Smooth muscle cell (in vitro differentiated cells): Measurements from ENCODE around the gene PAK4. TPM values are rescaled to one million over a fixed set of nuclear protein-coding genes. Genes with fewer than 3 reads are reported as not detected.

ENCODE experiments used
- DNase-seq: peaks from one replicate; lab custom pipeline; 2025; ENCODE audit not compliant: unreplicated experiment; lab: John Stamatoyannopoulos, UW
- H2AFZ ChIP-seq: fragments of 200-600 bp; sonication (generic); 2 replicates; pipeline ENCODE4 v1.6.0; 2016; ENCODE audit warnings: antibody characterized with exemption, low read depth, mild to moderate bottlenecking
- H3F3A ChIP-seq: fragments of 200-600 bp; sonication (generic); 2 replicates; pipeline ENCODE4 v1.6.0; 2017; ENCODE audit warnings: antibody characterized with exemption, low read depth
- H3K27ac ChIP-seq: fragments of 200-600 bp; sonication (generic); 2 replicates; pipeline ENCODE4 v1.5.1; 2016; ENCODE audit warnings: low read depth, mild to moderate bottlenecking
- H3K27me3 ChIP-seq: fragments of 200-600 bp; sonication (generic); 2 replicates; pipeline ENCODE4 v1.6.1; 2016; ENCODE audit warnings: low read depth, mild to moderate bottlenecking
- H3K36me3 ChIP-seq: fragments of 200-600 bp; sonication (generic); 2 replicates; pipeline ENCODE4 v1.5.1; 2016; ENCODE audit warnings: low read depth
- H3K4me1 ChIP-seq: fragments of 200-600 bp; sonication (generic); 2 replicates; pipeline ENCODE4 v1.5.1; 2016; ENCODE audit warnings: low read depth
- H3K4me2 ChIP-seq: fragments of 200-600 bp; sonication (generic); 2 replicates; pipeline ENCODE4 v1.6.0; 2016; ENCODE audit warnings: mild to moderate bottlenecking
- H3K4me3 ChIP-seq: fragments of 200-600 bp; sonication (generic); 2 replicates; pipeline ENCODE4 v1.5.1; 2016; ENCODE audit warnings: mild to moderate bottlenecking
- H3K79me2 ChIP-seq: fragments of 200-600 bp; sonication (generic); 2 replicates; pipeline ENCODE4 v1.6.0; 2016; ENCODE audit warnings: low read depth, mild to moderate bottlenecking
- H3K9ac ChIP-seq: fragments of 200-600 bp; sonication (generic); 2 replicates; pipeline ENCODE4 v1.6.0; 2016; ENCODE audit warnings: low read depth
- H3K9me3 ChIP-seq: fragments of 200-600 bp; sonication (generic); replicated peaks from 2 replicates; pipeline ENCODE4 v1.5.1; 2016; ENCODE audit warnings: low read depth
- H4K20me1 ChIP-seq: fragments of 200-600 bp; sonication (generic); 2 replicates; pipeline ENCODE4 v1.6.0; 2016; ENCODE audit warnings: low read depth
- WGBS: methylation state at CpG from one replicate; pipeline ENCODE4 v1.1.7; 2016; ENCODE audit warnings: low lambda C conversion rate; 5-methylcytosine and 5-hydroxymethylcytosine counted together
- polyA plus RNA-seq: library from polyadenylated mRNA; unstranded; fragments of >200 nt; fragmentation: Nextera tagmentation; extraction: Ambion mirVana; gene quantifications from 2 replicates; pipeline ENCODE4 v1.2.1, GENCODE V29; 2016
- total RNA-seq: library from RNA; depleted of rRNA; stranded (reverse); fragments of >200 nt; gene quantifications from 2 replicates; pipeline ENCODE4 v1.2.3, GENCODE V29; 2014
- TF ChIP-seq, protein P1 (sequence below): fragments of 200-600 bp; sonication (generic); IDR thresholded peaks from 2 replicates; pipeline ENCODE4 v1.5.1; 2017; ENCODE audit warnings: borderline replicate concordance, mild to moderate bottlenecking, antibody characterized with exemption; ENCODE audit not compliant: insufficient read depth, poor library complexity, severe bottlenecking

The PAK4 gene
- total and polyA plus RNA-seq, 2 experiments from 2014 or later, result 11.8 to 19.1 TPM

DNA sequence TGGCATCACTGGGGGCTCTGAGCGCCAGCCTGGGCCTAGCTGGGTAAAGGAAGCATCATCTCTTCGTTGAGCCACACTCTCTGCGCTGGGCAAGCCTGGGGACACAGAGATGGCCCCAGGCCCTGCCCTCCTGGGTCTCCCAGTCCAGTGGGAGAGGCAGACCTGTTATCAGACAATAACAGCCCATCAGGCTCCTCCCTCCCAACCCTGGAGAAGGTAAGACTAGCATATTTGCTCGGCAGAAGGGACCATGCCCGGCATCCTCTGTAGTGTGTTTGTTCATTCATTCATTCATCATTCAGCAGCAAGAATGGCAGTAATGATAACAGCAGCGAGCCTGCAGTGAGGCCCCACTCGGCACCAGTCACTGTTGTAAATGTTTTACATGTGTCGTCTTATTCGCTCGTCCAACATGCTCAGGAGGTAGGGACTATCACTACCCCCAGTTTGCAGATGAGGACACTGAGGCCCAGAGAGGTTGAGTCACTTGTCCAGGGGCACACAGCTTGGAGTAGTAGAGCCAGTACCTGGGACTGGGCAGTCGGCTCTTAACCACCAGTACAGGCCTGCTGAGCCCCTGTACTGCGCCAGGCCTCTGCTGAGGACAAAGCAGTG, 33.2 kb downstream of the PAK4 start:
- Histone ChIP-seq H3K27me3 (no peaks in the 10 kb centered on the region), H3K4me1 (peaks cover 16% of the 10 kb centered on the region), H3K79me2 (peaks cover 50% of the 10 kb centered on the region), H3K9me3 (no peaks in the 10 kb centered on the region), H3K4me2 (peak overlapping the region; percentile 79), H3K27ac (no peak overlapping the region), H4K20me1 (peaks cover 96% of the 10 kb centered on the region), H3K4me3 (no peak overlapping the region), H3K9ac (no peak overlapping the region), H2AFZ (no peak overlapping the region), H3F3A (peaks cover 7% of the 10 kb centered on the region), H3K36me3 (no peaks in the 10 kb centered on the region)
- no peak for DNase-seq
- TF ChIP-seq, protein P1, sequence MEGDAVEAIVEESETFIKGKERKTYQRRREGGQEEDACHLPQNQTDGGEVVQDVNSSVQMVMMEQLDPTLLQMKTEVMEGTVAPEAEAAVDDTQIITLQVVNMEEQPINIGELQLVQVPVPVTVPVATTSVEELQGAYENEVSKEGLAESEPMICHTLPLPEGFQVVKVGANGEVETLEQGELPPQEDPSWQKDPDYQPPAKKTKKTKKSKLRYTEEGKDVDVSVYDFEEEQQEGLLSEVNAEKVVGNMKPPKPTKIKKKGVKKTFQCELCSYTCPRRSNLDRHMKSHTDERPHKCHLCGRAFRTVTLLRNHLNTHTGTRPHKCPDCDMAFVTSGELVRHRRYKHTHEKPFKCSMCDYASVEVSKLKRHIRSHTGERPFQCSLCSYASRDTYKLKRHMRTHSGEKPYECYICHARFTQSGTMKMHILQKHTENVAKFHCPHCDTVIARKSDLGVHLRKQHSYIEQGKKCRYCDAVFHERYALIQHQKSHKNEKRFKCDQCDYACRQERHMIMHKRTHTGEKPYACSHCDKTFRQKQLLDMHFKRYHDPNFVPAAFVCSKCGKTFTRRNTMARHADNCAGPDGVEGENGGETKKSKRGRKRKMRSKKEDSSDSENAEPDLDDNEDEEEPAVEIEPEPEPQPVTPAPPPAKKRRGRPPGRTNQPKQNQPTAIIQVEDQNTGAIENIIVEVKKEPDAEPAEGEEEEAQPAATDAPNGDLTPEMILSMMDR, result no peak
- 80% methylated on average over 12 of the region's 12 CpGs for WGBS

DNA sequence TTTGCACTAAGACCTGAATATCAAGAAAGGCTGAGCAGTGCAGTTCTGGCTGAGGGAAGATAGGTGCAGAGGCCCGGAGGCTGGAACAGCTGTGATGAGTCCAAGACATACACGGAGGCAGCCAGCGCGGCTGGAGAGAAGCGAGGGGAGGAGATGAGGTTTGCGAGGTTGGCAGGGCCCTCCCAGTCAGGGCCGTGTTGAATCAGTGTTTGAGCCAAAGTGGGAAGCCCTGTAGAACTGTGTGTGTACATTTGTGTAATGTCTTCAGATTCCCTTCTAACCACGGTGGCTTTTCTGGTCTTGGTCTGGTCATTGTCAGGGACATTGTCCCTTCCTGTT, 34.9 kb downstream of the PAK4 start:
- Histone ChIP-seq H3K9me3 (no peaks in the 10 kb centered on the region), H2AFZ (no peak overlapping the region), H3K4me1 (peaks cover 6% of the 10 kb centered on the region), H3K27me3 (no peaks in the 10 kb centered on the region), H3K36me3 (no peaks in the 10 kb centered on the region), H3K4me3 (no peak overlapping the region), H3F3A (peaks cover 7% of the 10 kb centered on the region), H3K4me2 (peak overlapping the region; percentile 40), H3K9ac (no peak overlapping the region), H3K27ac (peak overlapping the region; percentile 63), H3K79me2 (peaks cover 51% of the 10 kb centered on the region), H4K20me1 (peaks cover 94% of the 10 kb centered on the region)
- 3% methylated on average over 8 of the region's 8 CpGs for WGBS
- TF ChIP-seq, protein P1, result no peak
- DNase-seq, result peak; percentile 11

DNA sequence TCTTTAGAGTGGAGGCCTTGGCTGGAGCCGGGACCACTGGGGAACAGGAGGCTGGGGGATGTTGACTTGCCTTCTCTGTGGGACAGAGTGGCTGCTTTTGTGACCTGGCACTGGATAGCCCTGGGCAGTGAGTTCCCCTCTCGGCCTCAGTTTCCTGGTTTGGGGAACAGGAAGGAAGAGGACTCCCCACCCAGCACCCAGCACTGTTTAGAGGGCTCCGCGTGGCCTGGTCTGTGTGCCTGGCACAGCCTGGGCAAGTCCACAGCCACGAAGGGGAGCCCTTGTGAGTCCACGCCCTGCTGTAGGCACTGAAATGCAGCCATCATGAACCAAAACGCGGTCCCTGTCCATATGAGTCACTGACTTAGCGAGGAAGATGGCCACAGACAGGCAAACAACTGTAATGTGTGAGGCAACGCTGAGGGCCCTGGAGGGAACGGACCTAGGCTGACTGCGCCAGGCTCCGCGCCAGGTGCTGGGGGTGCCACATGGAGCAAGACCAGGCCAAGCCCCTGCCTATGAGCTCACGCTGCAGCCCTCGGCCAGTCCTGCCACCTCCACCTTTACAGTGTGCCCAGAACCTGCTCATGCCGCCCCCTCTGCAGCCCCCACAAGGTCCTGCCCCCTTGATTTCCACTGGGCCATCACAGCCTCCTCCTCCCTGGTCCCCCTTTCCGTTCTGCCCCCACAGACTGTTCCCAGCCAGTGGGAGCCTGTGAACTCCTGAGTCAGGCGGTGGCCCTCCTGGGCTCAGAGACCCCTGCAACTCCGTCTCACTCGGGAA, 35.5 kb downstream of the PAK4 start:
- H3K4me1 ChIP-seq, result peaks cover 6% of the 10 kb centered on the region
- H3K4me3 ChIP-seq, result no peak overlapping the region
- no peak overlapping the region for H3K9ac ChIP-seq
- H3K27ac ChIP-seq, result peak overlapping the region; percentile 63
- peak overlapping the region; percentile 40 for H3K4me2 ChIP-seq
- no peak overlapping the region for H2AFZ ChIP-seq
- WGBS, result 72% methylated on average over 20 of the region's 21 CpGs
- no peaks in the 10 kb centered on the region for H3K27me3 ChIP-seq
- H4K20me1 ChIP-seq, result peaks cover 94% of the 10 kb centered on the region
- TF ChIP-seq, protein P1, result no peak
- H3K79me2 ChIP-seq, result peaks cover 55% of the 10 kb centered on the region
- H3K36me3 ChIP-seq, result no peaks in the 10 kb centered on the region
- no peak for DNase-seq
- peaks cover 7% of the 10 kb centered on the region for H3F3A ChIP-seq
- H3K9me3 ChIP-seq, result no peaks in the 10 kb centered on the region
